ENCODE results near the gene DTNB. TPM values are rescaled to one million over a fixed set of nuclear protein-coding genes. Genes with fewer than 3 reads are reported as not detected.

DTNB gene
- total and polyA plus RNA-seq, 10 of the 15 experiments (the other 5 are each of a cell fraction or from before 2014, with no cell fraction given): 4.5 to 30.6 (median 11.9) TPM

DNA sequence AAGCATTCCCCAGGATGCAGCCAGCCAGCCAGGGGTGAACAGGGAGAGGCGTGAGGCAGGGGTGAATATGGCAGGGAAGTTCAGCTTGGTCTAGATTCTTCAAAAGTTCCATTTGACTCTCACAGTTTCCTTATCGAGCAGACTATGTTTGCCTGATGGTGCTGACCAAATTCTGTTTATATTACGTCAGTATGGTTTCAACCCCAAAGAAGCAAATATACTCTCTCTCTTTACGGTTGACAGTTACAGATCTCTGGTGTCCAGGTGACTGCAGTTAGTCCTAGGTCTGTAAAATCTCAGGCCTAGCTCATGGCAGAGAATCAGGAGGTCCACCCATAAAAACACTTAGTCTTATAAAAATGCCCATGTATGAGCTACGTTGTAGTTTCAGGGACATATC is 293.4 kb downstream of the DTNB start:
- ChIA-PET CTCF (interaction anchor here (0.6 to 8.5 kb wide), 4 partner anchors 13 to 66 kb away, joined by 3 to 126 read pairs (median 6); no protein-coding TSS in a partner anchor), RAD21 (ENCODE audit: unreplicated experiment) (interaction anchor here (0.8 to 6.8 kb wide), 8 partner anchors 9 to 40 kb away, joined by 3 to 78 read pairs (median 4); no protein-coding TSS in a partner anchor)
- FAIRE-seq: no peak
- TF ChIP-seq BHLHE40 (IDR thresholded peaks at IDR 0.05; ENCODE audit: borderline replicate concordance in 1 of 2, low read depth in 2 of 2, low read length in 1 of 2) (no peak), ZNF24 (IDR thresholded peaks at IDR 0.05) (no peak), CBFB (IDR thresholded peaks at IDR 0.05; ENCODE audit: low read depth) (0 out of 2 replicates have a peak, but pooled peaks have one; percentile 37), BCL11A (IDR thresholded peaks at IDR 0.05; ENCODE audit: low read depth, low read length) (peak; percentile 26; the same call in 1 of the 2 replicates), SP1 (IDR thresholded peaks at IDR 0.05; ENCODE audit: low read depth, low read length) (no peak), TCF12 (IDR thresholded peaks at IDR 0.05; ENCODE audit: low read depth, low read length) (no peak), CREM (IDR thresholded peaks at IDR 0.05; ENCODE audit: low read depth) (peak; percentile 85; the same call in 1 of the 2 replicates), FOXM1 (IDR thresholded peaks at IDR 0.05; ENCODE audit: low read depth, low read length) (peak; percentile 80; the same call in 1 of the 2 replicates), KAT2A (conservative IDR thresholded peaks at IDR 0.05; ENCODE audit: control insufficient read depth, low read depth, low read length) (no peak), TCF7 (IDR thresholded peaks at IDR 0.05; ENCODE audit: borderline replicate concordance) (no peak), CREB1 (IDR thresholded peaks at IDR 0.05; ENCODE audit: low read depth) (peak; percentile 76; the same call in 1 of the 2 replicates), FOXK2 (IDR thresholded peaks at IDR 0.05) (no peak), NFIC (IDR thresholded peaks at IDR 0.05; ENCODE audit: low read depth, low read length) (peak; percentile 68; the same call in 1 of the 2 replicates), RAD51 (IDR thresholded peaks at IDR 0.05) (no peak), ZNF622 (IDR thresholded peaks at IDR 0.05) (no peak), SMARCA5 (IDR thresholded peaks at IDR 0.05) (no peak), IKZF2 (IDR thresholded peaks at IDR 0.05) (0 out of 4 replicates have a peak, but pooled peaks of 1 of the 2 experiments have one; percentile 19), IKZF1 (conservative IDR thresholded peaks at IDR 0.05) (0 out of 2 replicates have a peak, but pooled peaks have one; percentile 25), TARDBP (IDR thresholded peaks at IDR 0.05; ENCODE audit: borderline replicate concordance) (no peak), SRF (IDR thresholded peaks at IDR 0.05; ENCODE audit: low read depth in 2 of 2, low read length in 2 of 2) (no peak), HDAC2 (IDR thresholded peaks at IDR 0.05) (no peak), NFYB (IDR thresholded peaks at IDR 0.05; ENCODE audit: insufficient read depth, low read depth, low read length) (no peak), ETV6 (conservative IDR thresholded peaks at IDR 0.05 in 1 of 2, IDR thresholded peaks at IDR 0.05 in 1 of 2; ENCODE audit: borderline replicate concordance in 1 of 2, low read depth in 1 of 2) (peak in 1 of 2 experiments; percentile 66; a peak in 1 of 4 replicates), RCOR1 (conservative IDR thresholded peaks at IDR 0.05; ENCODE audit: low read depth, low read length) (no peak), JUNB (IDR thresholded peaks at IDR 0.05) (peak; percentile 54), EED (IDR thresholded peaks at IDR 0.05; ENCODE audit: low read depth) (peak; percentile 67; the same call in 1 of the 2 replicates), RUNX3 (IDR thresholded peaks at IDR 0.05; ENCODE audit: low read length) (peak; percentile 87; the same call in 1 of the 2 replicates)
- TF ChIP-seq, protein P1, sequence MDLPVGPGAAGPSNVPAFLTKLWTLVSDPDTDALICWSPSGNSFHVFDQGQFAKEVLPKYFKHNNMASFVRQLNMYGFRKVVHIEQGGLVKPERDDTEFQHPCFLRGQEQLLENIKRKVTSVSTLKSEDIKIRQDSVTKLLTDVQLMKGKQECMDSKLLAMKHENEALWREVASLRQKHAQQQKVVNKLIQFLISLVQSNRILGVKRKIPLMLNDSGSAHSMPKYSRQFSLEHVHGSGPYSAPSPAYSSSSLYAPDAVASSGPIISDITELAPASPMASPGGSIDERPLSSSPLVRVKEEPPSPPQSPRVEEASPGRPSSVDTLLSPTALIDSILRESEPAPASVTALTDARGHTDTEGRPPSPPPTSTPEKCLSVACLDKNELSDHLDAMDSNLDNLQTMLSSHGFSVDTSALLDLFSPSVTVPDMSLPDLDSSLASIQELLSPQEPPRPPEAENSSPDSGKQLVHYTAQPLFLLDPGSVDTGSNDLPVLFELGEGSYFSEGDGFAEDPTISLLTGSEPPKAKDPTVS (IDR thresholded peaks at IDR 0.05; ENCODE audit: low read depth, low read length): no peak

More for the DNA sequence above, 293.4 kb downstream of the DTNB start:
- no peak overlapping the region for H2AFZ ChIP-seq (ENCODE audit: control insufficient read depth, low read depth, low read length)
- H3K4me3 ChIP-seq: no peak overlapping the region
- H3K9me3 ChIP-seq (replicated peaks; ENCODE audit: control insufficient read depth, insufficient read depth, low read length): no peaks in the 10 kb centered on the region; the same call in 2 of the 3 replicates
- no peak overlapping the region for H3K4me2 ChIP-seq (ENCODE audit: control insufficient read depth, insufficient read depth)
- ATAC-seq (peak; percentile 51), DNase-seq (ENCODE audit: low read depth, low spot score) (no peak)
- 34% methylated on average over 5 of the region's 5 CpGs for WGBS (ENCODE audit: insufficient coverage, insufficient replicate concordance, low lambda C conversion rate, missing lambda C conversion rate)
- ChIA-PET POLR2A (interaction anchor here (0.5 to 8.6 kb wide), 7 partner anchors 11 to 307 kb away, joined by 3 to 73 read pairs (median 4); no protein-coding TSS in a partner anchor), SMC1A (ENCODE audit: uncharacterized antibody, unreplicated experiment) (interaction anchor here (0.8 to 13.4 kb wide), 8 partner anchors 9 to 39 kb away, joined by 3 to 92 read pairs (median 4); no protein-coding TSS in a partner anchor)
- peaks cover 39% of the 10 kb centered on the region for H3K4me1 ChIP-seq (ENCODE audit: control insufficient read depth, insufficient read depth, low read length)
- H3K79me2 ChIP-seq (ENCODE audit: control insufficient read depth, insufficient read depth, low read length): no peaks in the 10 kb centered on the region
- H3K27me3 ChIP-seq (replicated peaks in 1 of 2; ENCODE audit: control insufficient read depth in 2 of 2, insufficient read depth in 2 of 2, low read length in 1 of 2): no peaks in the 10 kb centered on the region
- no peak overlapping the region for H3K9ac ChIP-seq (ENCODE audit: control insufficient read depth, insufficient read depth, low read length)
- no peaks in the 10 kb centered on the region for H4K20me1 ChIP-seq (ENCODE audit: control insufficient read depth, insufficient read depth)
- H3K36me3 ChIP-seq (ENCODE audit: control insufficient read depth in 2 of 2, insufficient read depth in 2 of 2, low read length in 1 of 2): no peaks in the 10 kb centered on the region
- in situ Hi-C loops (cut with MboI): no loop called here
- no TSS peak for BruUV-seq (replicated peaks)
- H3K27ac ChIP-seq (ENCODE audit: control insufficient read depth, insufficient read depth): no peak overlapping the region; the same call in 1 of the 2 replicates
- intact Hi-C loops (cut with micrococcal nuclease; ENCODE audit: unreplicated experiment): no loop called here

All from GM12878 (cell line).